Measurements from ENCODE around the gene AGER.

- TF ChIP-seq CTCF (IDR thresholded peaks at IDR 0.05; ENCODE audit: poor library complexity) (no peak), EZH2 (IDR thresholded peaks at IDR 0.05; ENCODE audit: borderline replicate concordance) (no peak), EZH2phosphoT487 (IDR thresholded peaks at IDR 0.05; ENCODE audit: low read depth, severe bottlenecking, unreplicated experiment) (no peak)
These were observed 43.5 kb downstream of the AGER start for GRCh38 chr6:32140420-32141046.
